WI38 (cell line): ENCODE data around the gene CSF1.

Experiments used
- H3K4me3 ChIP-seq: 2 replicates; pipeline ENCODE4 v1.5.1; 2011; ENCODE audit warnings: low read depth, mild to moderate bottlenecking, control low read depth, low read length
- TF ChIP-seq, protein P1 (sequence below): IDR thresholded peaks from 2 replicates; pipeline ENCODE4 v1.5.1; 2012; ENCODE audit warnings: low read depth, mild to moderate bottlenecking, control low read depth, low read length

CSF1 gene

DNA sequence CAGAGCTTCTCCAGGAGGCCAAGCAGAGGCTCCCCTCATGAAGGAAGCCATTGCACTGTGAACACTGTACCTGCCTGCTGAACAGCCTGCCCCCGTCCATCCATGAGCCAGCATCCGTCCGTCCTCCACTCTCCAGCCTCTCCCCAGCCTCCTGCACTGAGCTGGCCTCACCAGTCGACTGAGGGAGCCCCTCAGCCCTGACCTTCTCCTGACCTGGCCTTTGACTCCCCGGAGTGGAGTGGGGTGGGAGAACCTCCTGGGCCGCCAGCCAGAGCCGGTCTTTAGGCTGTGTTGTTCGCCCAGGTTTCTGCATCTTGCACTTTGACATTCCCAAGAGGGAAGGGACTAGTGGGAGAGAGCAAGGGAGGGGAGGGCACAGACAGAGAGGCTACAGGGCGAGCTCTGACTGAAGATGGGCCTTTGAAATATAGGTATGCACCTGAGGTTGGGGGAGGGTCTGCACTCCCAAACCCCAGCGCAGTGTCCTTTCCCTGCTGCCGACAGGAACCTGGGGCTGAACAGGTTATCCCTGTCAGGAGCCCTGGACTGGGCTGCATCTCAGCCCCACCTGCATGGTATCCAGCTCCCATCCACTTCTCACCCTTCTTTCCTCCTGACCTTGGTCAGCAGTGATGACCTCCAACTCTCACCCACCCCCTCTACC lies 19.1 kb downstream of the CSF1 start:
- TF ChIP-seq, protein P1, sequence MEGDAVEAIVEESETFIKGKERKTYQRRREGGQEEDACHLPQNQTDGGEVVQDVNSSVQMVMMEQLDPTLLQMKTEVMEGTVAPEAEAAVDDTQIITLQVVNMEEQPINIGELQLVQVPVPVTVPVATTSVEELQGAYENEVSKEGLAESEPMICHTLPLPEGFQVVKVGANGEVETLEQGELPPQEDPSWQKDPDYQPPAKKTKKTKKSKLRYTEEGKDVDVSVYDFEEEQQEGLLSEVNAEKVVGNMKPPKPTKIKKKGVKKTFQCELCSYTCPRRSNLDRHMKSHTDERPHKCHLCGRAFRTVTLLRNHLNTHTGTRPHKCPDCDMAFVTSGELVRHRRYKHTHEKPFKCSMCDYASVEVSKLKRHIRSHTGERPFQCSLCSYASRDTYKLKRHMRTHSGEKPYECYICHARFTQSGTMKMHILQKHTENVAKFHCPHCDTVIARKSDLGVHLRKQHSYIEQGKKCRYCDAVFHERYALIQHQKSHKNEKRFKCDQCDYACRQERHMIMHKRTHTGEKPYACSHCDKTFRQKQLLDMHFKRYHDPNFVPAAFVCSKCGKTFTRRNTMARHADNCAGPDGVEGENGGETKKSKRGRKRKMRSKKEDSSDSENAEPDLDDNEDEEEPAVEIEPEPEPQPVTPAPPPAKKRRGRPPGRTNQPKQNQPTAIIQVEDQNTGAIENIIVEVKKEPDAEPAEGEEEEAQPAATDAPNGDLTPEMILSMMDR, result no peak

DNA sequence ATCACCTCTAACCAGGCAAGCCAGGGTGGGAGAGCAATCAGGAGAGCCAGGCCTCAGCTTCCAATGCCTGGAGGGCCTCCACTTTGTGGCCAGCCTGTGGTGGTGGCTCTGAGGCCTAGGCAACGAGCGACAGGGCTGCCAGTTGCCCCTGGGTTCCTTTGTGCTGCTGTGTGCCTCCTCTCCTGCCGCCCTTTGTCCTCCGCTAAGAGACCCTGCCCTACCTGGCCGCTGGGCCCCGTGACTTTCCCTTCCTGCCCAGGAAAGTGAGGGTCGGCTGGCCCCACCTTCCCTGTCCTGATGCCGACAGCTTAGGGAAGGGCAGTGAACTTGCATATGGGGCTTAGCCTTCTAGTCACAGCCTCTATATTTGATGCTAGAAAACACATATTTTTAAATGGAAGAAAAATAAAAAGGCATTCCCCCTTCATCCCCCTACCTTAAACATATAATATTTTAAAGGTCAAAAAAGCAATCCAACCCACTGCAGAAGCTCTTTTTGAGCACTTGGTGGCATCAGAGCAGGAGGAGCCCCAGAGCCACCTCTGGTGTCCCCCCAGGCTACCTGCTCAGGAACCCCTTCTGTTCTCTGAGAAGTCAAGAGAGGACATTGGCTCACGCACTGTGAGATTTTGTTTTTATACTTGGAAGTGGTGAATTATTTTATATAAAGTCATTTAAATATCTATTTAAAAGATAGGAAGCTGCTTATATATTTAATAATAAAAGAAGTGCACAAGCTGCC lies 19.8 kb downstream of the CSF1 start:
- TF ChIP-seq, protein P1, result no peak
- H3K4me3 ChIP-seq, result no peak overlapping the region

More for the DNA sequence above, 19.1 kb downstream of the CSF1 start:
- H3K4me3 ChIP-seq, result no peak overlapping the region

DNA sequence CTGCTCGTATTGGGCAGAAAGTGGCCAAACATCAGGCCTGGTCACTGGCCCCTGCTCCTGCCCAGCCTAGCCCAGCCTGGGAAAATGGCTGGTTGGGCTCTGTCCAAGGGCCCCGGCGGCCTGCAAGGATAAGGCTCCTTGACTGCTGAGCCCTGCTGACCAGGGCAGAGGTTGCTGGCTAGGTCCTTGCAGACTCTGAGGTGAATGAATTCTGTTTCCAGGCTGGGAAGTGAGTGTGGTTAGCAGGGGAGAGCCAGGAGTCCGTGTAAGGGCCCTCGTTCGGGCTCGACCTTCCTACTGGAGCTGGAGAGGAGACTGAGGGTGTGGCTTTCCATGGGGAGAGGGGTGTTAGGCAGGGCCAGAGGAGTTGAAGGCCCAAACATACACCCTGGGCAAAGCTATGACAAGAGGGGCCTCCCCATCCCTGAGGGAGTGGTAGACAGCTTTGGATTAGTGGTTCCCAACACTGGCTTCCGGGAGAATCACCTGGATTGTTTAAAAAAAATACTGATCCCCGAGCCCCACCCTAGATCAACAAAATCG lies 20.6 kb downstream of the CSF1 start:
- TF ChIP-seq, protein P1, result no peak
- no peak overlapping the region for H3K4me3 ChIP-seq

DNA sequence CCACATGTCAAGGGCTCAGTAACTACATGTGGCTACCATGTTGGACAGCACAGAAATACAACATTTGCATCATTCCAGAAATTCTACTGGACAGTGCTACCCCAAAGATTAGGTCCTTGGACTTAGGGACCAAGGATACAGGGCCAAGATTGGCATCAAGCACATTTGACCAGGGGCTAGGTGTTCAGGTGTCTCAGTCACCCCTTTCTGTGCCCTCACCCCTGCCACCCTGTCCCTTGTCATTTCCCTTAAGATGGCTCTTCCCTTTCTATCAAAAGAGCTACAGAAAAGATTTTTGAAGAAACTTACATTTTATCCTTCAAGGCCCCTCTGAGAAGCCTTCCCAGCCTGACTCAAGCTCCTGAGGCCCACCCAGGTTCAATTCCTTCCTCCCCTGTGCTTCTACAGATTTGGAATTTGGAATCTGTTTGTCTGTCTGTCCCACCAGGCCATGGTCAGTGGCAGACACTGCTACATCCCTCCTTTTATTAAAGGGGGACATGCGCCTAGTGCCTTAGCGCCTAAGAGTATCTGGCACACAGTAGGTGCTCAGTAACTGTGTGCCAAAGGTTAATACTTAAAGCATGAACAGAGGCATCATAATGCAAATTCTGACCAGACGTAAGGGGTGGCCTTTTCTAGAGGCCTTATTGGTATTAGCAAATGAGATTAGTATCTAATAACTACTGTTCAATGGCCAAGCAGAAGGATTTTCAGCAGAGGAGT lies 21.4 kb downstream of the CSF1 start:
- TF ChIP-seq, protein P1, result no peak
- no peak overlapping the region for H3K4me3 ChIP-seq

DNA sequence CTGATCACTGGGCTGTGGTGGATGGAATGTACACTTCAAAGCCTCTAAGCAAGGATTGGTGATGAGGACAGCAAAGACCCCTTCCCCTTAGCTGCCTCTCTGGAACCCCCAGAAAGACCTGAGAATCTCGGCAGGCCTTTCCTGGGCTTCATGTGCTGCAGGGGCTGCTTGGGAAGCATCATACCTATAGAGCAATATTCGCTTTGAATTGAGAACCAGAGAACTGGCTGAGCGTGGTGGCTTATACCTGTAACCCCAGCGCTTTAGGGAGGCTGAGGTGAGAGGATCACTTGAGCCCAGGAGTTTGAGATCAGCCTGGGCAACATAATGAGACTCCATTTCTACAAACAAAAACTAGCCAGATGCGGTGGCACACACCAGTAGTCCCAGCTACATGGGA lies 22.0 kb downstream of the CSF1 start:
- TF ChIP-seq, protein P1, result no peak
- H3K4me3 ChIP-seq, result no peak overlapping the region

DNA sequence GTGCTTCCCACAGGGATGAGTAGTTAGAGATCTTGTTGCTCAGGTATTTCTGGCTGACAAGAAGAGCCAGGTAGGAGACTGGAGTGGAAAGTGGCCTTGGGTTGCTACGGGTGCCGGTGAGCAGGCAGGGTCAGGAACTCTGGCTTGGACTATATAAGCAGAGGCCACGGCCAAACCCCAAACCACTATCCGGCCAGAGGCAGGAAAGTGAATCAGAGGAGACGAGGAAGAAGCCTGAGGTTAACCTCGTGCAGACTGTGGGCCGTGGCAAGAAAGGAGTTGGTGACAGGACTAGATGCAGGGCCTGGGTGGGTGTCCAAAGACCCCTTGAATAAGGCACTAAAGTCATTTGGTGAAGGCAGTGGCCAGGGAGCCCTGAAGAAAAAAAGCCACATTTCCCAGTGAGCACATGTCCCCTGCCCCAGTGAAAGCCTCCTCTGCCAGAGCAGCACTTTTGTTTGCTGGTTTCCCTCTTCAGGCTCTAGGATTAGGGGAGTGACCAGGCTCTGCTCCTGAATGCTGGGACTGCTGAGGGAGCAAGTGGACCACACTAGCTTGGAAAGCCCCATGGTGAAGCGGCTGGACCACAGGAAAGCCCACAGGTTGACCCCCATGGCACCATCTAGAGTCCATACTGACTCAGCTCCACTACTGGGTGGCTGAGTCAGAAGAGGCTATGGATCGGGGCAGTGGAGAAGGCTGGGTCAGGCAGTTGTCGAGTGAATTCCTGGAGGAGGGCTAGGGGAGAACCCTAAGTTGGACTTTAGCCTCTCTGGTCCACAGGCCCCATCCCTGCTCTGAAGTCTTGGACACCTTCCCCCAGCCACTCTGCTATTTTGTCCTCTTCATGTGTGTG lies 23.4 kb downstream of the CSF1 start:
- H3K4me3 ChIP-seq, result no peak overlapping the region
- TF ChIP-seq, protein P1, result no peak
